C4-2B (cell line): ENCODE results near the gene TBC1D9.

ENCODE experiments used
- H3K27ac ChIP-seq: fragments of 450-650 bp; 2 replicates; pipeline ENCODE4 v1.5.1; 2017
- ZFX ChIP-seq: fragments of 450-650 bp; IDR thresholded peaks from 2 replicates; pipeline ENCODE4 v1.6.1; 2017
- TF ChIP-seq, protein P1 (sequence below): fragments of 450-650 bp; conservative IDR thresholded peaks from 2 replicates; pipeline ENCODE4 v1.5.1; 2017; ENCODE audit warnings: mild to moderate bottlenecking

The TBC1D9 gene

DNA sequence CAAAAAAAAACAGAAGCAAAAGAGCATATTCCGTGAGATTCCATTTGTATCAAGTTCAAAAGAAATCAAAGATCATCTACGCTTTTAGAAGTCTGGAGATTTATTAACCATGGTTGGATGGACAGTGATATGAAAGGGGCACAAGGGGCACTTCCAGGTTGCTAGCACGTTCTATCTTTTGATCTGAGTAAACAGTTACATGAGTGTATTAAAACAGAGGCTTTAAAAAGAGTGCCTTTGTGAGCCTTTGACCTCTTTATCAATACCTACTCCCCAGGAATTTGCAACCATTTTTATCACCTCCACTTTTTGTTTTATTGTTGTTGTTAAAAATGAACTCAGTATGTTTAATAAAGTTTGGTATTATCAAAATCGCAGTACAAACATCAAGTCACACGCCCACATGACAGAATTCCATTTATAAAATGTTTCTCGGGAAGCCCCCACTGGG lies 115.1 kb downstream of the TBC1D9 start:
- H3K27ac ChIP-seq = peak overlapping the region; percentile 69
- TF ChIP-seq, protein P1, sequence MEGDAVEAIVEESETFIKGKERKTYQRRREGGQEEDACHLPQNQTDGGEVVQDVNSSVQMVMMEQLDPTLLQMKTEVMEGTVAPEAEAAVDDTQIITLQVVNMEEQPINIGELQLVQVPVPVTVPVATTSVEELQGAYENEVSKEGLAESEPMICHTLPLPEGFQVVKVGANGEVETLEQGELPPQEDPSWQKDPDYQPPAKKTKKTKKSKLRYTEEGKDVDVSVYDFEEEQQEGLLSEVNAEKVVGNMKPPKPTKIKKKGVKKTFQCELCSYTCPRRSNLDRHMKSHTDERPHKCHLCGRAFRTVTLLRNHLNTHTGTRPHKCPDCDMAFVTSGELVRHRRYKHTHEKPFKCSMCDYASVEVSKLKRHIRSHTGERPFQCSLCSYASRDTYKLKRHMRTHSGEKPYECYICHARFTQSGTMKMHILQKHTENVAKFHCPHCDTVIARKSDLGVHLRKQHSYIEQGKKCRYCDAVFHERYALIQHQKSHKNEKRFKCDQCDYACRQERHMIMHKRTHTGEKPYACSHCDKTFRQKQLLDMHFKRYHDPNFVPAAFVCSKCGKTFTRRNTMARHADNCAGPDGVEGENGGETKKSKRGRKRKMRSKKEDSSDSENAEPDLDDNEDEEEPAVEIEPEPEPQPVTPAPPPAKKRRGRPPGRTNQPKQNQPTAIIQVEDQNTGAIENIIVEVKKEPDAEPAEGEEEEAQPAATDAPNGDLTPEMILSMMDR = no peak
- TF ChIP-seq ZFX = no peak

DNA sequence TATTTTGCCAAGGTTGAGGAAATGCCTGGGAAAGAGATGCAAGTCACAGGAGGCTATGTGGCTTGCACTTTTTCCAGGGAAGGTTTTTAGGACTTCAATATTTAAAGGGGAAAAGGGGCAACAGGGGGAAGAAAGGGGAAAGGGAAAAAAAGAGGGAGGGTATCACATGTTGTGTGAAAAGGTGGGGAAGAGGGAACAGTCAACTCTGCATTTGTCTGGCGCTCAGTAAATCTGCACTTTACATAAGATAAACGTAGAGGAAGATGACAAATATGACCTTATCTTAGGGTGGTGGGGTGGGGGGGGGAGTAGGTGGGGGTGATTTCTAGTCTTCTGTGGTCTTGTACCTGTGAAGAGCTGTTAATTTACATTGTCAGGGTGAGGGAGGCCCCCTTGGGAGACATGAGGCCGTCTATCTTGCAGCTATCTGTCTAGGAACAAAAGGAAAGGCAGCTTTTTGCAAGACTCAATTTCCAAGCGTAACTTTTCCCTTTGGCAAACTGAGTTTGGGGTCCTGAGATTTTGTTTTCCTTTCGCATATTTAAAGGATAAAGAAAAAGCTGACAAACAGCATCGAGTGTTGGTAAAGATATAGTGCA lies 115.9 kb downstream of the TBC1D9 start:
- H3K27ac ChIP-seq = no peak overlapping the region
- TF ChIP-seq, protein P1 = no peak
- TF ChIP-seq ZFX = no peak

DNA sequence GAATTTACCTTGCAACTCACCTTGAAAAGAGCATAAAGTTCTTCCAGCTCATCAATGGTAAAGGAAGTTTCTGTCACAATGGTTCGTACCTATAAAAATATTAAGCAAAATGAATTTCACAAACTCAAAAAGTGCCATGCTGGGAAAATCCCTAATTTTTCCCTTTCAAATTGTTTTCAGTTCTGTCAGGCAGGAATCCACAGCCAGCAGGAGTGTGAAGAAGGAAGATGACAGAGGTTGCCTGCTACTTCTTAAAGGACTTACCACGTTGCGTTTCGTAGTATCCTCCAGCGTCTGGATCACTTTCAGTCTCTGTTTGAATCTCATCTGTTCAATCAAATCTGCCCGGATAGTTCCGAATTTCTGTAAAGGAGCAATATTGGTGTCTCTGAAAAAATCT lies 117.1 kb downstream of the TBC1D9 start:
- TF ChIP-seq ZFX = no peak
- TF ChIP-seq, protein P1 = no peak
- no peak overlapping the region for H3K27ac ChIP-seq

DNA sequence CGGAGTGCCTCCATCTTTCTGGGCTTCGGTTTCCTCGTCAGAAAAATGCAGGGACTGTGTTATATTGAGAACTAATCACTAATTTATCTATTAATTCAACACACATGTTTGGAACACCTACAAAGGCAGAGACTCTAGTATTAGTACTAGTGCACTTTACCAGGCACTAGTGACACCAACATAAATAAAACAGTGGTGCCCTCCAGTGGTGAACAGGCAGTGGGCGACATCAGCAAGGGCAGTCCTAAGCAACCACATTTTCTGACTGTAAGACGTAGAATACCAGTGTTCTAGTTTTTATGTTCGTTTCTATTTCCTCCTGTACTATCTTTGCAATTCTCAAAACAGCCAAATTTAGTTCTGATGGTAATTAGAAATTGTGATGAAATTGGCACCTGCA lies 118.3 kb downstream of the TBC1D9 start:
- no peak overlapping the region for H3K27ac ChIP-seq
- TF ChIP-seq, protein P1 = peak; percentile 77
- no peak for TF ChIP-seq ZFX

DNA sequence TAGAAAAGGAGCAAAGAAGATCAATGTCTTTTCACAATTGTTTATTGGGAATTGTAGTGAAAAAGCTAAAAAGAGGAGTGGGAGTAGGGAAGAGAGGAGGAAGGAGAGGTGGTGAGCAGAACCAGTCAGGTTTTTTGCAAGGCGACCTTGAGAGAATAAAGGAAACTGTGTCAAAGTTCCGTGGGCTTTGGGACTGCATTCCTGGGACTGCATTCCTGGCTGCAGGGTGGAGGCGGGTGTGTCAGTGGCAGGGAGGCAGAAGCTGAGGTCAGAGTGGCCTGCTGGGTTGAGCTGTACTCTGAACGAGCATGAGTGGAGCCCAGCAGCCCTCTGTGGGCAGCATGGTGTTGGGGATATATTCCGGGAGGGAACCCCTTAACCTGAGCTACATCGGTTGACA lies 120.6 kb downstream of the TBC1D9 start:
- TF ChIP-seq, protein P1 = no peak
- no peak for TF ChIP-seq ZFX
- H3K27ac ChIP-seq = no peak overlapping the region

DNA sequence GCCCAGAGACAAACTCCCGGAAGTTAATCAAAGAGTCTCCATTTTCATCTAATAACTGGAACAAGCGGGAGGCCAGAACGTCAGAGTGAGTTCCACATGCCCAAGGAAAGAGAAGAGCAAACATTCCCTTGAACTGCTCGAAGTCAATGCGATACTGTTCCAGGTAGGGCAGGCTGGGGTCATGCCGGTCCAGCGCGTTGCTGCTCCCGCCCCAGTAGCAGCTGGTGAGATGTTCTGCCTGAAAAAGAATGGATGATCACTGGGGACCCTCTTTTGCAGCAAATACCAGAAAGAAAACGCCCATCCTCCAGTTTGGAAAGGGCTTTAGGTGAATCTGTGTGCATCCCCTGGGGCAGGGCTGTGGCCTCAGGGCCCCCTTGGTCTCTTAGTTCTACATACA lies 122.2 kb downstream of the TBC1D9 start:
- no peak for TF ChIP-seq ZFX
- TF ChIP-seq, protein P1 = no peak
- no peak overlapping the region for H3K27ac ChIP-seq

DNA sequence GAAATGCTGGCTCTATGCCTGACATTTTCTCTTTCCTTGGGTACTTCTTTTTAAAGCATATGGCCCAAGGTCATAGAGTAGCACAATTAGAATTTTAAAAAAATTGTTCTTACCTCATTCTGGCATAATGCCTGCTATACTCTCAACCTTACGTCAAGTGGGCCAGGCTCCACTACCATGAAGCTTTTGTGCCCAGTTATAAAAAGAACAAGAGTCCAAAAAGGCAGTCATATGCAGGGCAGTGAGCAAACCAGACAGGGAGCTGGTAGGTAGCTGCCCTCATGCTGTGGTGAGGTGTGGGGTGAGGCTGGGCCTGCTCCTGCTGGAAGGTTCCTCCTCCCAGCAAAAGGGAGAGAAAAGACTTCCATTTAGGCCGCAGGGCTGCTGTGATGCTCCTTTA lies 123.1 kb downstream of the TBC1D9 start:
- no peak for TF ChIP-seq ZFX
- TF ChIP-seq, protein P1 = no peak
- no peak overlapping the region for H3K27ac ChIP-seq
